Dendritic cell treated with granulocyte-macrophage colony-stimulating factor and Interleukin-4, amounts not matched to agents 40 ng/mL and 50 ng/mL, for 4 days (primary cell): ENCODE results near the gene ZBTB16.

Source experiments
- H3K27ac Mint-ChIP-seq: one replicate; pipeline ENCODE4 v1.8.0; 2022; ENCODE audit warnings: mild to moderate bottlenecking, mixed read lengths
- H3K27me3 Mint-ChIP-seq: one replicate; pipeline ENCODE4 v1.8.0; 2022; ENCODE audit warnings: mild to moderate bottlenecking, mixed read lengths
- H3K36me3 Mint-ChIP-seq: one replicate; pipeline ENCODE4 v1.8.0; 2022; ENCODE audit warnings: low read depth, mixed read lengths
- H3K4me1 Mint-ChIP-seq: one replicate; pipeline ENCODE4 v1.8.0; 2022; ENCODE audit warnings: low read depth, mixed read lengths
- H3K4me3 Mint-ChIP-seq: one replicate; pipeline ENCODE4 v1.8.0; 2022; ENCODE audit warnings: mild to moderate bottlenecking, moderate library complexity, mixed read lengths
- H3K9me3 Mint-ChIP-seq: one replicate; pipeline ENCODE4 v1.8.0; 2022; ENCODE audit warnings: mixed read lengths
- intact Hi-C: fragments of 100-400 bp; cut with micrococcal nuclease; formaldehyde crosslinking; loops from one replicate; pipeline ENCODE4 v1.15.0; 2022

ZBTB16 gene

GRCh38 chr11:114052160-114052559 lies 7.4 kb upstream of the ZBTB16 start:
- Mint-ChIP-seq H3K36me3 (no peaks in the 10 kb centered on the region), H3K27ac (no peak overlapping the region), H3K27me3 (peaks cover 12% of the 10 kb centered on the region), H3K9me3 (no peaks in the 10 kb centered on the region), H3K4me3 (no peak overlapping the region), H3K4me1 (no peaks in the 10 kb centered on the region)
- intact Hi-C loops, result no loop called here

- no peak overlapping the region for H3K4me3 Mint-ChIP-seq
- intact Hi-C loops, result no loop called here
- no peak overlapping the region for H3K27ac Mint-ChIP-seq
- H3K4me1 Mint-ChIP-seq, result peaks cover 4% of the 10 kb centered on the region
- peaks cover 24% of the 10 kb centered on the region for H3K27me3 Mint-ChIP-seq
- no peaks in the 10 kb centered on the region for H3K9me3 Mint-ChIP-seq
- no peaks in the 10 kb centered on the region for H3K36me3 Mint-ChIP-seq
Observed at GRCh38 chr11:114053406-114053805, 6.1 kb upstream of the ZBTB16 start.

- peaks cover 2% of the 10 kb centered on the region for H3K36me3 Mint-ChIP-seq
- peaks cover 37% of the 10 kb centered on the region for H3K27me3 Mint-ChIP-seq
- no peak overlapping the region for H3K4me3 Mint-ChIP-seq
- H3K4me1 Mint-ChIP-seq, result peaks cover 18% of the 10 kb centered on the region
- H3K27ac Mint-ChIP-seq, result no peak overlapping the region
- intact Hi-C loops, result no loop called here
- H3K9me3 Mint-ChIP-seq, result no peaks in the 10 kb centered on the region
Observed at GRCh38 chr11:114054806-114055205, 4.7 kb upstream of the ZBTB16 start.

GRCh38 chr11:114056409-114056808 lies 3.1 kb upstream of the ZBTB16 start:
- peaks cover 26% of the 10 kb centered on the region for H3K4me1 Mint-ChIP-seq
- intact Hi-C loops, result no loop called here
- no peak overlapping the region for H3K4me3 Mint-ChIP-seq
- no peaks in the 10 kb centered on the region for H3K9me3 Mint-ChIP-seq
- peaks cover 53% of the 10 kb centered on the region for H3K27me3 Mint-ChIP-seq
- no peak overlapping the region for H3K27ac Mint-ChIP-seq
- peaks cover 9% of the 10 kb centered on the region for H3K36me3 Mint-ChIP-seq

GRCh38 chr11:114057147-114057546 lies 2.4 kb upstream of the ZBTB16 start:
- H3K27ac Mint-ChIP-seq, result no peak overlapping the region
- no peaks in the 10 kb centered on the region for H3K9me3 Mint-ChIP-seq
- peaks cover 9% of the 10 kb centered on the region for H3K36me3 Mint-ChIP-seq
- no peak overlapping the region for H3K4me3 Mint-ChIP-seq
- H3K27me3 Mint-ChIP-seq, result peaks cover 60% of the 10 kb centered on the region
- H3K4me1 Mint-ChIP-seq, result peaks cover 33% of the 10 kb centered on the region
- intact Hi-C loops, result no loop called here

- no peak overlapping the region for H3K27ac Mint-ChIP-seq
- intact Hi-C loops, result no loop called here
- H3K4me1 Mint-ChIP-seq, result peaks cover 33% of the 10 kb centered on the region
- H3K36me3 Mint-ChIP-seq, result peaks cover 9% of the 10 kb centered on the region
- H3K27me3 Mint-ChIP-seq, result peaks cover 65% of the 10 kb centered on the region
- H3K9me3 Mint-ChIP-seq, result no peaks in the 10 kb centered on the region
- H3K4me3 Mint-ChIP-seq, result no peak overlapping the region
Observed at GRCh38 chr11:114057605-114058004, 1.9 kb upstream of the ZBTB16 start.

GRCh38 chr11:114058026-114058706 lies 1.3 kb upstream of the ZBTB16 start:
- intact Hi-C loops, result no loop called here
- H3K36me3 Mint-ChIP-seq, result peaks cover 9% of the 10 kb centered on the region
- no peak overlapping the region for H3K27ac Mint-ChIP-seq
- peaks cover 33% of the 10 kb centered on the region for H3K4me1 Mint-ChIP-seq
- H3K4me3 Mint-ChIP-seq, result no peak overlapping the region
- peaks cover 67% of the 10 kb centered on the region for H3K27me3 Mint-ChIP-seq
- H3K9me3 Mint-ChIP-seq, result no peaks in the 10 kb centered on the region

- intact Hi-C loops, result no loop called here
- peaks cover 68% of the 10 kb centered on the region for H3K27me3 Mint-ChIP-seq
- H3K4me1 Mint-ChIP-seq, result peaks cover 33% of the 10 kb centered on the region
- no peaks in the 10 kb centered on the region for H3K9me3 Mint-ChIP-seq
- peak overlapping the region; percentile 48 for H3K4me3 Mint-ChIP-seq
- H3K27ac Mint-ChIP-seq, result no peak overlapping the region
- H3K36me3 Mint-ChIP-seq, result peaks cover 9% of the 10 kb centered on the region
Observed at GRCh38 chr11:114058871-114059277, 637 bp upstream of the ZBTB16 start.

GRCh38 chr11:114059984-114060391 lies 477 bp downstream of the ZBTB16 start:
- Mint-ChIP-seq H3K4me3 (peak overlapping the region; percentile 80), H3K27ac (no peak overlapping the region), H3K9me3 (no peaks in the 10 kb centered on the region), H3K4me1 (peaks cover 33% of the 10 kb centered on the region), H3K36me3 (peaks cover 9% of the 10 kb centered on the region), H3K27me3 (peaks cover 71% of the 10 kb centered on the region)
- intact Hi-C loops, result no loop called here

GRCh38 chr11:114060392-114061047 lies 1.0 kb downstream of the ZBTB16 start:
- Mint-ChIP-seq H3K27ac (no peak overlapping the region), H3K9me3 (no peaks in the 10 kb centered on the region)

GRCh38 chr11:114061048-114061680 lies 1.7 kb downstream of the ZBTB16 start:
- H3K4me1 Mint-ChIP-seq, result peaks cover 33% of the 10 kb centered on the region
- peaks cover 9% of the 10 kb centered on the region for H3K36me3 Mint-ChIP-seq
- H3K27ac Mint-ChIP-seq, result no peak overlapping the region
- no peaks in the 10 kb centered on the region for H3K9me3 Mint-ChIP-seq
- peak overlapping the region; percentile 80 for H3K4me3 Mint-ChIP-seq
- peaks cover 70% of the 10 kb centered on the region for H3K27me3 Mint-ChIP-seq
- intact Hi-C loops, result no loop called here

More at GRCh38 chr11:114060392-114061047, 1.0 kb downstream of the ZBTB16 start:
- intact Hi-C loops, result no loop called here
- Mint-ChIP-seq H3K27me3 (peaks cover 71% of the 10 kb centered on the region), H3K4me3 (peak overlapping the region; percentile 80), H3K36me3 (peaks cover 9% of the 10 kb centered on the region), H3K4me1 (peaks cover 33% of the 10 kb centered on the region)

GRCh38 chr11:114061681-114062049 lies 2.2 kb downstream of the ZBTB16 start:
- Mint-ChIP-seq H3K27me3 (peaks cover 65% of the 10 kb centered on the region), H3K27ac (no peak overlapping the region), H3K36me3 (peaks cover 9% of the 10 kb centered on the region), H3K9me3 (no peaks in the 10 kb centered on the region), H3K4me3 (peak overlapping the region; percentile 80), H3K4me1 (peaks cover 33% of the 10 kb centered on the region)
- intact Hi-C loops, result no loop called here

GRCh38 chr11:114062272-114062671 lies 2.8 kb downstream of the ZBTB16 start:
- Mint-ChIP-seq H3K4me3 (no peak overlapping the region), H3K36me3 (peaks cover 9% of the 10 kb centered on the region), H3K4me1 (peaks cover 33% of the 10 kb centered on the region), H3K27ac (no peak overlapping the region), H3K27me3 (peaks cover 58% of the 10 kb centered on the region), H3K9me3 (no peaks in the 10 kb centered on the region)
- intact Hi-C loops, result no loop called here

- intact Hi-C loops, result no loop called here
- H3K4me3 Mint-ChIP-seq, result no peak overlapping the region
- H3K36me3 Mint-ChIP-seq, result peaks cover 9% of the 10 kb centered on the region
- peaks cover 48% of the 10 kb centered on the region for H3K27me3 Mint-ChIP-seq
- no peaks in the 10 kb centered on the region for H3K9me3 Mint-ChIP-seq
- no peak overlapping the region for H3K27ac Mint-ChIP-seq
- peaks cover 30% of the 10 kb centered on the region for H3K4me1 Mint-ChIP-seq
Observed at GRCh38 chr11:114063149-114063828, 3.8 kb downstream of the ZBTB16 start.
